ENCODE measurements around the gene SMCO3. TPM values are rescaled to one million over a fixed set of nuclear protein-coding genes. Genes with fewer than 3 reads are reported as not detected.

The SMCO3 gene
- total and polyA plus RNA-seq, 12 donors: 0.11 to 0.41 (median 0.26) TPM; not detected in 3

- H3K27ac ChIP-seq: no peak overlapping the region
- no peaks in the 10 kb centered on the region for H3K27me3 ChIP-seq
- DNase-seq: no peak
- intact Hi-C loops (cut with DNase I): loop anchor here (5.0 to 10.0 kb wide), 2 partner anchors 145 to 148 kb away; no protein-coding TSS in a partner anchor
- no peak overlapping the region for H3K4me3 ChIP-seq
- peaks cover 20 to 28% of the 10 kb centered on the region in 2 donors for H3K4me1 ChIP-seq (replicated peaks in 1 of 2)
- no peaks in the 10 kb centered on the region for H3K9me3 ChIP-seq (replicated peaks in 1 of 3)
- WGBS, 4 donors: 56 to 69% (median 63%) methylated on average over 2 of the region's 2 CpGs
- TF ChIP-seq CTCF (IDR thresholded peaks at IDR 0.05): no peak
- TF ChIP-seq POLR2A (IDR thresholded peaks at IDR 0.05): no peak
- H3K36me3 ChIP-seq (replicated peaks in 1 of 2): no peaks in the 10 kb centered on the region
These were observed 35.7 kb upstream of the SMCO3 start for GRCh38 chr12:14849661-14850060.

GRCh38 chr12:14846876-14847580 is 33.0 kb upstream of the SMCO3 start:
- Histone ChIP-seq H3K27me3 (no peaks in the 10 kb centered on the region), H3K36me3 (replicated peaks in 1 of 2) (no peaks in the 10 kb centered on the region), H3K4me1 (replicated peaks in 1 of 2) (peaks cover 24 to 25% of the 10 kb centered on the region in 2 donors), H3K9me3 (replicated peaks in 1 of 3) (no peaks in the 10 kb centered on the region), H3K4me3 (no peak overlapping the region), H3K27ac (peak overlapping the region in 2 of 5 donors; percentile 39 to 60)
- DNase-seq: peak in 1 of 7 donors; percentile 28
- TF ChIP-seq CTCF (IDR thresholded peaks at IDR 0.05) (no peak), POLR2A (IDR thresholded peaks at IDR 0.05) (no peak)
- WGBS, 4 donors: 49 to 70% (median 62%) methylated on average over 4 of the region's 4 CpGs
- intact Hi-C loops (cut with DNase I): loop anchor here (5.0 to 10.0 kb wide), 2 partner anchors 148 to 150 kb away; no protein-coding TSS in a partner anchor

- no peaks in the 10 kb centered on the region for H3K27me3 ChIP-seq
- H3K4me3 ChIP-seq: no peak overlapping the region
- H3K4me1 ChIP-seq (replicated peaks in 1 of 2): peaks cover 33% of the 10 kb centered on the region in 2 donors
- H3K9me3 ChIP-seq (replicated peaks in 1 of 3): no peaks in the 10 kb centered on the region
- H3K27ac ChIP-seq: peak overlapping the region in 2 of 5 donors; percentile 39 to 60
- intact Hi-C loops (cut with DNase I): loop anchor here (5.0 to 10.0 kb wide), 2 partner anchors 149 to 151 kb away; no protein-coding TSS in a partner anchor
- 34 to 36% (median 34%) methylated on average over 3 of the region's 3 CpGs for WGBS, 4 donors
- no peak for DNase-seq
- TF ChIP-seq CTCF (IDR thresholded peaks at IDR 0.05): no peak
- no peak for TF ChIP-seq POLR2A (IDR thresholded peaks at IDR 0.05)
- no peaks in the 10 kb centered on the region for H3K36me3 ChIP-seq (replicated peaks in 1 of 2)
These were observed 32.1 kb upstream of the SMCO3 start for GRCh38 chr12:14846042-14846587.

DNA sequence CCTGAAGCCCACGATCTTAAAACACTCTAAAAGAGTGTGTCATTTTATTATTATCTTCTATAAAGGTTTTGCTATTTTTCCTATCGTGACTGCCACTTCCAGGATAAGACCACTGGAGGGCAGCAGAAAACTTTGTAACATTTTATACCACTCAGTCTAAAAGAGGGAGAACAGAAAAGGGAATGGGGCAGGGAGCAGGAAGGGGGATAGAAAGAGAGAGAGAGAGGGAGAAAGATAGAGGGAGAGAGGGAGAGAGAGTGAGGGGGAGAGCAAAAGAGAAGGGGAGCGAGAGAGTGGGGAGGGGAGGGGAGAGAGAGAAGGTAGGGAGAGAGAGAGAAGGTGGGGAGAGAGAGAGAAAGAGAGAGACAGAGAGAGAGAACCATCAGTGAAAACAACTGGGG is 31.4 kb upstream of the SMCO3 start:
- Histone ChIP-seq H3K9me3 (replicated peaks in 1 of 3) (no peaks in the 10 kb centered on the region), H3K27ac (peak overlapping the region in 2 of 5 donors; percentile 39 to 60), H3K4me3 (no peak overlapping the region), H3K27me3 (no peaks in the 10 kb centered on the region), H3K4me1 (replicated peaks in 1 of 2) (peaks cover 34 to 36% of the 10 kb centered on the region in 2 donors), H3K36me3 (replicated peaks in 1 of 2) (no peaks in the 10 kb centered on the region)
- TF ChIP-seq CTCF (IDR thresholded peaks at IDR 0.05): peak; percentile 60 to 93 (median 82)
- TF ChIP-seq POLR2A (IDR thresholded peaks at IDR 0.05): no peak
- WGBS, 4 donors: 6 to 11% (median 10%) methylated on average over 3 of the region's 3 CpGs
- intact Hi-C loops (cut with DNase I): loop anchor here (5.0 to 10.0 kb wide), 2 partner anchors 149 to 152 kb away; no protein-coding TSS in a partner anchor
- DNase-seq: peak; percentile 41 to 84 (median 60)
